CD14-positive monocyte (primary cell): ENCODE measurements around the gene GABBR1. TPM values are rescaled to one million over a fixed set of nuclear protein-coding genes. Genes with fewer than 3 reads are reported as not detected.

Experiments used
- DNase-seq, 3 donors: peaks; one replicate each; pipeline ENCODE4 v3.0.0-alpha.2; 2011 to 2022
- H2AFZ ChIP-seq: 2 replicates; pipeline ENCODE4 v1.6.0; 2012; ENCODE audit warnings: mild to moderate bottlenecking, low read depth, low read length, inconsistent platforms; ENCODE audit not compliant: insufficient read depth, poor library complexity, severe bottlenecking
- H3K27ac ChIP-seq, 2 donors: 1 replicate in 1 of 2; 2 replicates in 1 of 2; pipeline ENCODE4 v1.5.1; 2012 to 2013; ENCODE audit warnings: low read length in 2 of 2, control low read depth in 1 of 2, inconsistent platforms in 1 of 2, low read depth in 1 of 2, mild to moderate bottlenecking in 1 of 2
- H3K27me3 ChIP-seq, 2 donors: one replicate each; pipeline versions ENCODE4 v1.6.0 to v1.6.1; 2011 to 2013; ENCODE audit warnings: low read length in 2 of 2; ENCODE audit not compliant: control insufficient read depth in 2 of 2, insufficient read depth in 2 of 2
- H3K36me3 ChIP-seq, 2 donors: replicated peaks in 1 of 2; 1 replicate in 1 of 2; 2 replicates in 1 of 2; pipeline versions ENCODE4 v1.5.1 to v1.6.1; 2012 to 2013; ENCODE audit warnings: low read length in 2 of 2, control low read depth in 1 of 2, inconsistent platforms in 1 of 2, mild to moderate bottlenecking in 1 of 2; ENCODE audit not compliant: insufficient read depth in 2 of 2, control insufficient read depth in 1 of 2
- H3K4me1 ChIP-seq, 2 donors: 1 replicate in 1 of 2; 2 replicates in 1 of 2; pipeline versions ENCODE4 v1.5.1 to v1.6.1; 2012 to 2013; ENCODE audit warnings: low read length in 2 of 2, control low read depth in 1 of 2, inconsistent platforms in 1 of 2, mild to moderate bottlenecking in 1 of 2, moderate library complexity in 1 of 2; ENCODE audit not compliant: insufficient read depth in 2 of 2, control insufficient read depth in 1 of 2
- H3K4me2 ChIP-seq: replicated peaks from 2 replicates; pipeline ENCODE3; 2012; ENCODE audit warnings: low read length, moderate library complexity, mild to moderate bottlenecking; ENCODE audit not compliant: poor library complexity, severe bottlenecking; ENCODE audit errors: extremely low read depth
- H3K4me3 ChIP-seq, 3 experiments: fragments of 200-600 bp in 1 of 3; sonication (generic) in 1 of 3; replicated peaks in 1 of 3; 1 replicate in 2 of 3; 2 replicates in 1 of 3; pipeline ENCODE4 v1.5.1; 2011 to 2013; ENCODE audit warnings: low read length in 3 of 3, mild to moderate bottlenecking in 3 of 3, control low read depth in 2 of 3, low read depth in 2 of 3, inconsistent platforms in 1 of 3, moderate library complexity in 1 of 3
- H3K79me2 ChIP-seq: 2 replicates; pipeline ENCODE4 v1.6.0; 2012; ENCODE audit warnings: mild to moderate bottlenecking, control low read depth, inconsistent platforms, low read length, moderate library complexity; ENCODE audit not compliant: insufficient read depth
- H3K9ac ChIP-seq: 2 replicates; pipeline ENCODE4 v1.6.0; 2017; ENCODE audit warnings: low read length, mild to moderate bottlenecking; ENCODE audit not compliant: insufficient read depth, poor library complexity, severe bottlenecking
- H3K9me3 ChIP-seq, 2 donors: replicated peaks in 1 of 2; 1 replicate in 1 of 2; 2 replicates in 1 of 2; pipeline versions ENCODE4 v1.5.1 to v1.6.1; 2012 to 2013; ENCODE audit warnings: low read length in 2 of 2, control low read depth in 1 of 2; ENCODE audit not compliant: control insufficient read depth in 1 of 2, insufficient read depth in 1 of 2
- H4K20me1 ChIP-seq: 2 replicates; pipeline ENCODE4 v1.6.0; 2012; ENCODE audit warnings: mild to moderate bottlenecking, low read length, control low read depth, moderate library complexity; ENCODE audit not compliant: insufficient read depth
- H3K27ac Mint-ChIP-seq, 7 donors: one replicate each; pipeline ENCODE4 v1.8.0; 2020; ENCODE audit warnings: mild to moderate bottlenecking in 7 of 7, mixed read lengths in 7 of 7, moderate library complexity in 6 of 7, inconsistent platforms in 2 of 7
- H3K27me3 Mint-ChIP-seq, 3 donors: one replicate each; pipeline ENCODE4 v1.8.0; 2021 to 2022; ENCODE audit warnings: low read depth in 3 of 3, mild to moderate bottlenecking in 3 of 3, mixed read lengths in 3 of 3, moderate library complexity in 3 of 3, inconsistent platforms in 1 of 3
- H3K36me3 Mint-ChIP-seq, 2 donors: one replicate each; pipeline ENCODE4 v1.8.0; 2020; ENCODE audit warnings: mixed read lengths in 2 of 2, inconsistent platforms in 1 of 2, mild to moderate bottlenecking in 1 of 2
- H3K4me1 Mint-ChIP-seq: one replicate; pipeline ENCODE4 v1.8.0; 2020; ENCODE audit warnings: mild to moderate bottlenecking, mixed read lengths
- H3K4me3 Mint-ChIP-seq, 2 donors: one replicate each; pipeline ENCODE4 v1.8.0; 2020; ENCODE audit warnings: mild to moderate bottlenecking in 2 of 2, mixed read lengths in 2 of 2, moderate library complexity in 1 of 2
- H3K9me3 Mint-ChIP-seq, 7 donors: one replicate each; pipeline ENCODE4 v1.8.0; 2020 to 2022; ENCODE audit warnings: mixed read lengths in 7 of 7, mild to moderate bottlenecking in 6 of 7, moderate library complexity in 6 of 7, inconsistent platforms in 2 of 7
- CTCF ChIP-seq: fragments of 200-600 bp; IDR thresholded peaks from one replicate; pipeline ENCODE4 v1.8.0; 2022; ENCODE audit warnings: antibody characterized with exemption, mild to moderate bottlenecking
- WGBS: methylation state at CpG from one replicate; pipeline ENCODE4 v1.1.5; 2013; ENCODE audit warnings: missing lambda C conversion rate; ENCODE audit not compliant: insufficient coverage; 5-methylcytosine and 5-hydroxymethylcytosine counted together
- intact Hi-C, 2 donors: fragments of 100-400 bp; cut with micrococcal nuclease; formaldehyde crosslinking; loops; one replicate each; pipeline versions ENCODE4 v1.15.0 to v1.15.1; 2023
- polyA plus RNA-seq, 3 donors: library from polyadenylated mRNA; depleted of rRNA in 1 of 3; unstranded in 2 of 3; stranded (reverse) in 1 of 3; fragments of 300-500 nt in 2 of 3; fragments of >200 nt in 1 of 3; fragmentation: Illumina TruSeq in 2 of 3; gene quantifications; 1 replicate in 2 of 3; 2 replicates in 1 of 3; pipeline ENCODE4 v1.2.3, GENCODE V29; 2012 to 2021

Gene GABBR1
- polyA plus RNA-seq, 3 donors, result 0.91 to 228 (median 1.8) TPM

DNA sequence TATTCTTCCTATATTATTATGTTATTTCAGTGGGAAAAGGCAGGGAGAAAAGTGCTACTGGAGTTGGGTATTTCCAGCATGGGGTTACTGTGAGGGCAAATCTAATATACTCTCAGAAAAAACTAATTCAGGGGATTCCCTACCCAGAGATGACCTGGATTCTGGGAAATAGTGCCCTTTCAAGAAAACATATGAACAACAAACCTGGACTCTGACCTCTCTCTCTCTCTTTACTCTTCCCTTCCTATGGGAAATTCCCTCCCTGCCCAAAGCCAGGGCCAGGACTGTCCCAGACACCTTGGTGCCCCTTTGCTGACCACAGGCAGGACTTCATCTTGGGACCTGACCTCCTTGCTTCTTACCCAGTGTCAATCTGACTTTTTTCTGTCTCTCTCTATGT lies 71.9 kb downstream of the GABBR1 start:
- no peaks in the 10 kb centered on the region for H4K20me1 ChIP-seq
- Mint-ChIP-seq H3K27me3 (peaks cover 20 to 25% (median 23%) of the 10 kb centered on the region in 3 donors), H3K36me3 (no peaks in the 10 kb centered on the region), H3K4me3 (no peak overlapping the region), H3K4me1 (peaks cover 5% of the 10 kb centered on the region), H3K9me3 (peaks cover 0 to 2% (median 0%) of the 10 kb centered on the region in 7 donors), H3K27ac (no peak overlapping the region)
- no peak overlapping the region for H3K9ac ChIP-seq
- no peak for DNase-seq
- no peak overlapping the region for H3K4me2 ChIP-seq
- H2AFZ ChIP-seq, result no peak overlapping the region
- no peak overlapping the region for H3K4me3 ChIP-seq
- H3K36me3 ChIP-seq, result no peaks in the 10 kb centered on the region
- intact Hi-C loops, result no loop called here
- H3K79me2 ChIP-seq, result no peaks in the 10 kb centered on the region
- no peaks in the 10 kb centered on the region for H3K4me1 ChIP-seq
- no peak for TF ChIP-seq CTCF
- peaks cover 5 to 17% of the 10 kb centered on the region in 2 donors for H3K27me3 ChIP-seq
- H3K9me3 ChIP-seq, result no peaks in the 10 kb centered on the region
- no peak overlapping the region for H3K27ac ChIP-seq

- intact Hi-C loops, result no loop called here
- TF ChIP-seq CTCF, result no peak
- H3K27me3 Mint-ChIP-seq, result peaks cover 34 to 38% (median 36%) of the 10 kb centered on the region in 3 donors
- WGBS, result 91% methylated on average over 6 of the region's 6 CpGs
- no peak within 1 kb of the TSS for H3K27ac ChIP-seq
- H4K20me1 ChIP-seq, result no peaks in the 10 kb centered on the region
- DNase-seq, result no peak
- H3K9me3 ChIP-seq, result peaks cover 0 to 4% of the 10 kb centered on the region in 2 donors
- H3K36me3 Mint-ChIP-seq, result no peaks in the 10 kb centered on the region
- H3K27me3 ChIP-seq, result peaks cover 19 to 31% of the 10 kb centered on the region in 2 donors
- no peaks in the 10 kb centered on the region for H3K4me1 ChIP-seq
- peaks cover 0 to 4% (median under 1%) of the 10 kb centered on the region in 7 donors for H3K9me3 Mint-ChIP-seq
- H3K4me2 ChIP-seq, result no peak within 1 kb of the TSS
- H3K4me1 Mint-ChIP-seq, result peaks cover 5% of the 10 kb centered on the region
- no peak within 1 kb of the TSS for H3K4me3 ChIP-seq
- peak within 1 kb of the TSS in 1 of 2 donors; percentile 17 for H3K4me3 Mint-ChIP-seq
- H2AFZ ChIP-seq, result no peak within 1 kb of the TSS
- H3K36me3 ChIP-seq, result no peaks in the 10 kb centered on the region
- H3K9ac ChIP-seq, result no peak within 1 kb of the TSS
- no peaks in the 10 kb centered on the region for H3K79me2 ChIP-seq
- H3K27ac Mint-ChIP-seq, result no peak within 1 kb of the TSS
Observed at GRCh38 chr6:29559524-29560287, 73.3 kb downstream of the GABBR1 start, which contains the start of gene UBD. Gene UBD (minus strand): TSS chr6:29559732. CDS start chr6:29559701, 31 bp downstream.
